Kidney (tissue), 14 donors: ENCODE results near the gene ACSM4. TPM values are rescaled to one million over a fixed set of nuclear protein-coding genes. Genes with fewer than 3 reads are reported as not detected.
"Not testable (repeated sequence)": the region's sequence is repeated elsewhere in the genome, so short reads cannot be mapped to it uniquely, and the experiment has no call there.

Source experiments
- DNase-seq, 5 donors: peaks; one replicate each; pipeline ENCODE4 v3.0.0-alpha.2; 2013 to 2020
- FAIRE-seq: peaks from 2 replicates; lab custom pipeline; 2012; peaks lifted over from hg19 to GRCh38; lab: Jason Lieb, UNC
- H3K27ac ChIP-seq, 2 donors: one replicate each; pipeline ENCODE4 v1.7.0; 2013; ENCODE audit warnings: low read depth in 2 of 2, low read length in 2 of 2, inconsistent platforms in 1 of 2
- H3K27me3 ChIP-seq: one replicate; pipeline ENCODE4 v1.7.1; 2013; ENCODE audit warnings: low read length, inconsistent platforms; ENCODE audit not compliant: control insufficient read depth, insufficient read depth
- H3K36me3 ChIP-seq, 3 donors: one replicate each; pipeline versions ENCODE4 v1.7.0 to v1.7.1; 2013; ENCODE audit warnings: low read length in 3 of 3, control low read depth in 1 of 3, inconsistent platforms in 1 of 3; ENCODE audit not compliant: insufficient read depth in 3 of 3, control insufficient read depth in 2 of 3
- H3K4me1 ChIP-seq, 3 donors: one replicate each; pipeline versions ENCODE4 v1.7.0 to v1.7.1; 2013; ENCODE audit warnings: low read length in 3 of 3, inconsistent platforms in 1 of 3, low read depth in 1 of 3; ENCODE audit not compliant: control insufficient read depth in 2 of 3, insufficient read depth in 2 of 3
- H3K4me3 ChIP-seq, 3 donors: one replicate each; pipeline versions ENCODE4 v1.7.0 to v1.8.1; 2013; ENCODE audit warnings: low read length in 3 of 3, control low read depth in 1 of 3, inconsistent platforms in 1 of 3
- H3K9ac ChIP-seq, 3 donors: one replicate each; pipeline versions ENCODE4 v1.7.0 to v1.7.1; 2013; ENCODE audit warnings: low read length in 3 of 3, control low read depth in 1 of 3, inconsistent platforms in 1 of 3
- H3K9me3 ChIP-seq, 3 donors: one replicate each; pipeline versions ENCODE4 v1.7.0 to v1.7.1; 2013; ENCODE audit warnings: low read length in 3 of 3, control low read depth in 1 of 3, inconsistent platforms in 1 of 3; ENCODE audit not compliant: control insufficient read depth in 2 of 3, insufficient read depth in 1 of 3
- CTCF ChIP-seq: IDR thresholded peaks from 3 replicates; pipeline ENCODE4 v1.5.1; 2012; ENCODE audit warnings: mild to moderate bottlenecking, moderate library complexity, borderline replicate concordance; ENCODE audit not compliant: insufficient read depth; ENCODE audit errors: extremely low read depth
- intact Hi-C: fragments of 100-400 bp; cut with DNase I; formaldehyde crosslinking; loops from one replicate; pipeline ENCODE4 v1.11.1; 2022
- polyA plus RNA-seq: library from polyadenylated mRNA; stranded (reverse); fragments of 350-450 nt; fragmentation: Illumina TruSeq; extraction: RNeasy Lipid Tissue Mini Kit (QIAGEN cat#74804); gene quantifications from one replicate; pipeline ENCODE4 v1.2.3, GENCODE V29; 2014; ENCODE audit warnings: low read depth, low replicate concordance; ENCODE audit not compliant: insufficient read depth
- total RNA-seq: library from RNA; stranded (reverse); fragmentation: NEBNext Ultra II Directional; extraction: Animal tissue kit (Norgen Biotek cat#: 25700); gene quantifications from one replicate; pipeline ENCODE4 v1.2.1, GENCODE V29; 2021
- donor health status: control.
- donor health status: control.
- donor health status: control.
- donor health status: control.
- donor health status: control.
- donor health status: DM: yes; HTN: yes; CAD: no.
- donor health status: Normal renal cell carcinoma (clear cell type).

ACSM4 gene
- total and polyA plus RNA-seq, 2 donors from 2014 or later: not detected

- no peak overlapping the region for H3K9ac ChIP-seq
- no peaks in the 10 kb centered on the region for H3K27me3 ChIP-seq
- H3K36me3 ChIP-seq: no peaks in the 10 kb centered on the region
- H3K9me3 ChIP-seq: no peaks in the 10 kb centered on the region
- no peak for FAIRE-seq
- no peak for TF ChIP-seq CTCF
- no peak for DNase-seq
- no peaks in the 10 kb centered on the region for H3K4me1 ChIP-seq
- intact Hi-C loops: no loop called here
- no peak overlapping the region for H3K27ac ChIP-seq
- no peak overlapping the region for H3K4me3 ChIP-seq
Observed at GRCh38 chr12:7321624-7322023, 17.8 kb downstream of the ACSM4 start.

DNA sequence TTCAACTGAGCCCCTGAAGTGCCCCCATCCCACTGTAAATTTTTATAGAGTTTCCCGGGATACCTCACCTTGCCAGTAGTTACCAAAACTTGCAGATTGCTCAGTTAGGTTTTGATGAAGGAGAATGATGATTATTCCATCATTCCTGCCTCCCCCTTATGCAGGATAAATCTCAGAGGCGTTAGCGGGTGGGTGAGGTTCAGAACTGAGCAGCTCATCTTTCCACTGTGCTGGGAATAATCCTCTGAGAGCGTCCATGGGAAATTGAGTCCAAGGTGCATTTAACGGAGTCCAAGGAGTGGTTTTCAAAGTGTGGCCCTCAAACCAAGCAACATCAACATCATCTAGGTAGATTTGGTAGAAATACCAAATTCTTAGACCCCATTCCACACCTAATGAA lies 18.7 kb downstream of the ACSM4 start:
- Histone ChIP-seq H3K9me3 (no peaks in the 10 kb centered on the region), H3K4me1 (no peaks in the 10 kb centered on the region), H3K4me3 (no peak overlapping the region), H3K27me3 (no peaks in the 10 kb centered on the region), H3K27ac (no peak overlapping the region), H3K9ac (no peak overlapping the region), H3K36me3 (no peaks in the 10 kb centered on the region)
- DNase-seq: no peak
- no peak for FAIRE-seq
- TF ChIP-seq CTCF: no peak
- intact Hi-C loops: no loop called here

DNA sequence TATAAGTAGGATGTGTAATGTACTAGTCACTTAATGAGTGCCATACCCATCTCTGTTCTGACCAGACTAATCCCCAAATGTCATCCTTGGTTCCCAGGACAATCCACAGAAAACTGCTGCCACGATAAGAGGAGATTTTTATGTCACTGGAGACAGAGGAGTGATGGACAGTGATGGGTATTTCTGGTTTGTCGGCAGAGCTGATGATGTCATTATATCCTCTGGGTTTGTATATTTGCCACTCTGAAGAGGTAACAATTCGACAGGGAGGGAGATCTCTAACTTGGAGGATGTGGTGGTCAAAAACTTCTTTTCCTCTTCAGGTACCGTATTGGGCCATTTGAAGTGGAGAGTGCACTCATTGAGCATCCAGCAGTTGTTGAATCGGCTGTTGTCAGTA lies 20.3 kb downstream of the ACSM4 start:
- H3K4me3 ChIP-seq: no peak overlapping the region
- H3K27ac ChIP-seq: no peak overlapping the region
- no peaks in the 10 kb centered on the region for H3K27me3 ChIP-seq
- H3K4me1 ChIP-seq: no peaks in the 10 kb centered on the region
- H3K9me3 ChIP-seq: no peaks in the 10 kb centered on the region
- FAIRE-seq (no peak), DNase-seq (no peak)
- intact Hi-C loops: no loop called here
- no peak for TF ChIP-seq CTCF
- H3K36me3 ChIP-seq: no peaks in the 10 kb centered on the region
- no peak overlapping the region for H3K9ac ChIP-seq

GRCh38 chr12:7327918-7328317 lies 24.0 kb downstream of the ACSM4 start:
- intact Hi-C loops: no loop called here
- Histone ChIP-seq H3K4me1 (no peaks in the 10 kb centered on the region), H3K36me3 (no peaks in the 10 kb centered on the region), H3K9me3 (no peaks in the 10 kb centered on the region), H3K27ac (no peak overlapping the region), H3K9ac (no peak overlapping the region), H3K4me3 (no peak overlapping the region), H3K27me3 (no peaks in the 10 kb centered on the region)
- TF ChIP-seq CTCF: no peak
- no peak for FAIRE-seq
- DNase-seq: no peak

GRCh38 chr12:7337790-7338189 lies 33.9 kb downstream of the ACSM4 start:
- FAIRE-seq, H3K36me3 ChIP-seq, intact Hi-C loops, H3K4me1 ChIP-seq, H3K27ac ChIP-seq, DNase-seq, H3K9ac ChIP-seq, H3K9me3 ChIP-seq, H3K4me3 ChIP-seq, H3K27me3 ChIP-seq: not testable (repeated sequence)
